Common myeloid progenitor, CD34-positive (primary cell): ENCODE measurements around the gene RAB40AL.

Experiments used
- CTCF ChIA-PET: fragments of 350-600 bp; sonication (Branson Sonifier 250); formaldehyde crosslinking; loops from one replicate; lab custom pipeline; 2021; ENCODE audit warnings: antibody characterized with exemption; lab: Charles Lee
- POLR2A ChIA-PET: fragments of 350-600 bp; sonication (Branson Sonifier 250); formaldehyde crosslinking; loops from one replicate; lab custom pipeline; 2021; ENCODE audit warnings: antibody characterized with exemption; lab: Charles Lee
- DNase-seq, 3 donors: peaks; one replicate each; pipeline versions ENCODE4 v3.0.0 to v3.0.0-alpha.2; 2013
- H3K27ac ChIP-seq, 2 experiments: 1 replicate in 1 of 2; 2 replicates in 1 of 2; pipeline ENCODE4 v1.7.0; 2013; ENCODE audit warnings: inconsistent platforms in 2 of 2, low read length in 2 of 2, mild to moderate bottlenecking in 2 of 2, low read depth in 1 of 2, moderate library complexity in 1 of 2; ENCODE audit not compliant: severe bottlenecking in 2 of 2, insufficient read depth in 1 of 2, poor library complexity in 1 of 2
- H3K27me3 ChIP-seq, 5 experiments: replicated peaks in 2 of 5; 1 replicate in 3 of 5; 2 replicates in 2 of 5; pipeline versions ENCODE4 v1.6.1 to v1.7.0; 2013; ENCODE audit warnings: low read length in 4 of 5, mild to moderate bottlenecking in 2 of 5, moderate library complexity in 2 of 5, inconsistent platforms in 1 of 5; ENCODE audit not compliant: insufficient read depth in 5 of 5, control insufficient read depth in 4 of 5
- H3K36me3 ChIP-seq, 4 experiments: 1 replicate in 2 of 4; 2 replicates in 2 of 4; pipeline versions ENCODE4 v1.6.1 to v1.7.0; 2013; ENCODE audit warnings: low read length in 3 of 4, control low read depth in 1 of 4, mild to moderate bottlenecking in 1 of 4; ENCODE audit not compliant: control insufficient read depth in 4 of 4, insufficient read depth in 4 of 4
- H3K4me1 ChIP-seq, 4 experiments: 1 replicate in 3 of 4; 2 replicates in 1 of 4; pipeline versions ENCODE4 v1.6.1 to v1.7.1; 2013; ENCODE audit warnings: low read length in 3 of 4, mild to moderate bottlenecking in 3 of 4, control low read depth in 1 of 4, inconsistent platforms in 1 of 4, moderate library complexity in 1 of 4; ENCODE audit not compliant: control insufficient read depth in 4 of 4, insufficient read depth in 4 of 4; ENCODE audit errors: control extremely low read depth in 1 of 4
- H3K4me3 ChIP-seq, 7 experiments: 1 replicate in 4 of 7; 2 replicates in 3 of 7; pipeline versions ENCODE4 v1.5.1 to v1.7.0; 2013; ENCODE audit warnings: mild to moderate bottlenecking in 7 of 7, low read length in 6 of 7, moderate library complexity in 6 of 7, inconsistent platforms in 2 of 7, low read depth in 2 of 7, control low read depth in 1 of 7; ENCODE audit not compliant: insufficient read depth in 4 of 7, control insufficient read depth in 1 of 7; ENCODE audit errors: extremely low read depth in 1 of 7
- H3K9me3 ChIP-seq, 5 experiments: 1 replicate in 4 of 5; 2 replicates in 1 of 5; pipeline versions ENCODE4 v1.6.1 to v1.7.1; 2013; ENCODE audit warnings: low read length in 4 of 5, mild to moderate bottlenecking in 2 of 5, inconsistent platforms in 1 of 5, low read depth in 1 of 5, moderate library complexity in 1 of 5; ENCODE audit not compliant: control insufficient read depth in 4 of 5, insufficient read depth in 2 of 5; ENCODE audit errors: control extremely low read depth in 1 of 5
- WGBS: methylation state at CpG from one replicate; pipeline ENCODE4 v1.1.5; 2013; ENCODE audit not compliant: insufficient coverage; 5-methylcytosine and 5-hydroxymethylcytosine counted together

RAB40AL gene

DNA sequence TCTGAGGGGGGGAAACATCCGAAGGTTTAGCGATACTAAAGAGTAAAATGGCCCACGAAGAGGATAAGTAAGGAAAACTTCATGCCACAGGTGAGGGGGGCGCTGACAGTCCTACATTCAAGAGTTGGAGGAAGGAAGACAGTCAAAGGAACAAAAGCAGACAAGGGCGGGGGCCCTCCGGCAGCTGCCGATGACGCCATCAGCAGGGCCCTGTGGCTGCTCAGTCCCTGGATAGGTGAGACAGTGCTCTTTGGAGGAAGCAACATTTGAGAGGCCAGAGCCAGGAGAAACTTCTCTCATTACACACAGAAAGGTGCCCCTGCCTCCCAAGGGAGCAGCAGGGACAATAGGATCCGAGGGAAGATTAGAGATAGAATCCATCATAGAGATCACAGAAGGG lies 41.5 kb downstream of the RAB40AL start:
- 86% methylated on average over 7 of the region's 9 CpGs for WGBS
- ChIA-PET CTCF (no interaction called here), POLR2A (no interaction called here)

GRCh38 chrX:102979536-102979935 lies 42.5 kb downstream of the RAB40AL start:
- Histone ChIP-seq H3K9me3 (peaks cover 0 to 2% (median 0%) of the 10 kb centered on the region in 5 experiments), H3K27ac (no peak overlapping the region), H3K4me1 (peaks cover 0 to 1% (median 0%) of the 10 kb centered on the region in 4 experiments), H3K27me3 (peaks cover 0 to 2% (median 0%) of the 10 kb centered on the region in 5 experiments), H3K36me3 (no peaks in the 10 kb centered on the region), H3K4me3 (no peak overlapping the region)
- ChIA-PET CTCF (no interaction called here), POLR2A (no interaction called here)
- DNase-seq = no peak
- WGBS = no CpG with 5 or more reads among the region's 2 CpGs

More for the DNA sequence above, 41.5 kb downstream of the RAB40AL start:
- H3K9me3 ChIP-seq = peaks cover 0 to 2% (median 0%) of the 10 kb centered on the region in 5 experiments
- H3K4me3 ChIP-seq = no peak overlapping the region
- peaks cover 0 to 2% (median 0%) of the 10 kb centered on the region in 5 experiments for H3K27me3 ChIP-seq
- no peak for DNase-seq
- H3K27ac ChIP-seq = no peak overlapping the region
- peaks cover 0 to 1% (median 0%) of the 10 kb centered on the region in 4 experiments for H3K4me1 ChIP-seq
- H3K36me3 ChIP-seq = no peaks in the 10 kb centered on the region

GRCh38 chrX:102983205-102983604 lies 46.1 kb downstream of the RAB40AL start:
- ChIA-PET POLR2A (no interaction called here), CTCF (no interaction called here)
- no CpG with 5 or more reads among the region's 2 CpGs for WGBS
- Histone ChIP-seq H3K27me3 (no peaks in the 10 kb centered on the region), H3K9me3 (peaks cover 0 to 3% (median 0%) of the 10 kb centered on the region in 5 experiments), H3K4me3 (no peak overlapping the region), H3K4me1 (peaks cover 0 to 9% (median 8%) of the 10 kb centered on the region in 4 experiments), H3K27ac (no peak overlapping the region), H3K36me3 (no peaks in the 10 kb centered on the region)
- no peak for DNase-seq

GRCh38 chrX:102985192-102985591 lies 48.1 kb downstream of the RAB40AL start:
- no peaks in the 10 kb centered on the region for H3K36me3 ChIP-seq
- POLR2A ChIA-PET = no interaction called here
- no peak overlapping the region for H3K27ac ChIP-seq
- H3K4me3 ChIP-seq = no peak overlapping the region
- H3K9me3 ChIP-seq = peaks cover 0 to 3% (median 0%) of the 10 kb centered on the region in 5 experiments
- CTCF ChIA-PET = interaction anchor here (1.3 kb wide), 1 partner anchor 20 kb away, joined by 3 read pairs; no protein-coding TSS in a partner anchor
- peak; percentile 37 to 92 (median 85) for DNase-seq
- peaks cover 0 to 9% (median 8%) of the 10 kb centered on the region in 4 experiments for H3K4me1 ChIP-seq
- WGBS = 15% methylated on average over 3 of the region's 3 CpGs
- H3K27me3 ChIP-seq = no peaks in the 10 kb centered on the region
